Nephron progenitor cell (in vitro differentiated cells): ENCODE results near the gene LEKR1.

Source experiments
- DNase-seq: peaks from one replicate; pipeline ENCODE4 v3.0.0; 2021
- H3K27ac Mint-ChIP-seq: 2 replicates; pipeline ENCODE4 v1.8.0; 2021; ENCODE audit warnings: mild to moderate bottlenecking, moderate library complexity, mixed read lengths
- H3K27me3 Mint-ChIP-seq: 2 replicates; pipeline ENCODE4 v1.8.0; 2021; ENCODE audit warnings: mild to moderate bottlenecking, low read depth, mixed read lengths; ENCODE audit not compliant: poor library complexity
- H3K36me3 Mint-ChIP-seq: 2 replicates; pipeline ENCODE4 v1.8.0; 2021; ENCODE audit warnings: low read depth, mixed read lengths
- H3K4me1 Mint-ChIP-seq: 2 replicates; pipeline ENCODE4 v1.8.0; 2021; ENCODE audit warnings: mixed read lengths
- H3K4me3 Mint-ChIP-seq: 2 replicates; pipeline ENCODE4 v1.8.0; 2021; ENCODE audit warnings: mild to moderate bottlenecking, moderate library complexity, mixed read lengths
- H3K9me3 Mint-ChIP-seq: 2 replicates; pipeline ENCODE4 v1.8.0; 2021; ENCODE audit warnings: mild to moderate bottlenecking, moderate library complexity, mixed read lengths
- CTCF ChIP-seq: fragments of 200-600 bp; sonication (generic); IDR thresholded peaks from 2 replicates; pipeline ENCODE4 v1.5.0; 2021; ENCODE audit warnings: antibody characterized with exemption

The LEKR1 gene

GRCh38 chr3:157063469-157063868 is 237.3 kb downstream of the LEKR1 start:
- TF ChIP-seq CTCF = no peak
- peaks cover 30% of the 10 kb centered on the region for H3K4me1 Mint-ChIP-seq
- no peaks in the 10 kb centered on the region for H3K9me3 Mint-ChIP-seq
- no peak overlapping the region for H3K4me3 Mint-ChIP-seq
- DNase-seq = no peak
- no peaks in the 10 kb centered on the region for H3K27me3 Mint-ChIP-seq
- H3K36me3 Mint-ChIP-seq = no peaks in the 10 kb centered on the region
- no peak overlapping the region for H3K27ac Mint-ChIP-seq

- no peaks in the 10 kb centered on the region for H3K36me3 Mint-ChIP-seq
- H3K27me3 Mint-ChIP-seq = no peaks in the 10 kb centered on the region
- H3K9me3 Mint-ChIP-seq = no peaks in the 10 kb centered on the region
- no peak for DNase-seq
- TF ChIP-seq CTCF = no peak
- H3K4me1 Mint-ChIP-seq = peaks cover 34% of the 10 kb centered on the region
- no peak overlapping the region for H3K4me3 Mint-ChIP-seq
- no peak overlapping the region for H3K27ac Mint-ChIP-seq
Measured at GRCh38 chr3:157063926-157064325, 237.8 kb downstream of the LEKR1 start.

- Mint-ChIP-seq H3K4me1 (peaks cover 36% of the 10 kb centered on the region), H3K27ac (no peak overlapping the region), H3K4me3 (no peak overlapping the region), H3K27me3 (no peaks in the 10 kb centered on the region), H3K9me3 (no peaks in the 10 kb centered on the region), H3K36me3 (no peaks in the 10 kb centered on the region)
- TF ChIP-seq CTCF = no peak
- no peak for DNase-seq
Measured at GRCh38 chr3:157064402-157064801, 238.2 kb downstream of the LEKR1 start.

- Mint-ChIP-seq H3K36me3 (no peaks in the 10 kb centered on the region), H3K27ac (no peak overlapping the region), H3K9me3 (no peaks in the 10 kb centered on the region), H3K27me3 (no peaks in the 10 kb centered on the region), H3K4me3 (no peak overlapping the region), H3K4me1 (peaks cover 41% of the 10 kb centered on the region)
- TF ChIP-seq CTCF = no peak
- DNase-seq = no peak
Measured at GRCh38 chr3:157065201-157065600, 239.0 kb downstream of the LEKR1 start.

- no peak for TF ChIP-seq CTCF
- no peak overlapping the region for H3K27ac Mint-ChIP-seq
- peaks cover 48% of the 10 kb centered on the region for H3K4me1 Mint-ChIP-seq
- H3K9me3 Mint-ChIP-seq = peaks cover 1% of the 10 kb centered on the region
- H3K4me3 Mint-ChIP-seq = no peak overlapping the region
- no peaks in the 10 kb centered on the region for H3K27me3 Mint-ChIP-seq
- H3K36me3 Mint-ChIP-seq = no peaks in the 10 kb centered on the region
- DNase-seq = no peak
Measured at GRCh38 chr3:157066335-157067098, 240.4 kb downstream of the LEKR1 start.

GRCh38 chr3:157067114-157067513 is 241.0 kb downstream of the LEKR1 start:
- Mint-ChIP-seq H3K9me3 (peaks cover 5% of the 10 kb centered on the region), H3K36me3 (no peaks in the 10 kb centered on the region), H3K4me3 (no peak overlapping the region), H3K27ac (no peak overlapping the region), H3K4me1 (peaks cover 48% of the 10 kb centered on the region), H3K27me3 (no peaks in the 10 kb centered on the region)
- no peak for TF ChIP-seq CTCF
- no peak for DNase-seq
